GM21423 (cell line): Measurements from ENCODE around the gene FAM229A.
"Not testable (repeated sequence)": the region's sequence is repeated elsewhere in the genome, so short reads cannot be mapped to it uniquely, and the experiment has no call there.

Experiments
- ATAC-seq: cut with Tn5 transposase; IDR thresholded peaks from one replicate; pipeline ENCODE4 v1.9.1; 2021; ENCODE audit warnings: mild to moderate bottlenecking, moderate library complexity; ENCODE audit not compliant: unreplicated experiment

Gene FAM229A

GRCh38 chr1:32362474-32363313 lies at the start of gene FAM229A, which contains the start of gene TSSK3:
Gene FAM229A (minus strand): TSS chr1:32362485. CDS start chr1:32362091, 394 bp downstream.
Gene TSSK3 (plus strand): TSS chr1:32362539. CDS start chr1:32362702, 163 bp downstream.
- no peak for ATAC-seq

- ATAC-seq: no peak
These were observed 49.0 kb upstream of the FAM229A start for GRCh38 chr1:32411261-32411660.

- no peak for ATAC-seq
These were observed 44.4 kb upstream of the FAM229A start for GRCh38 chr1:32406629-32407111.

GRCh38 chr1:32405672-32406467 lies 43.6 kb upstream of the FAM229A start:
- no peak for ATAC-seq

- ATAC-seq: no peak
These were observed 42.7 kb upstream of the FAM229A start for GRCh38 chr1:32404946-32405345.

GRCh38 chr1:32400876-32401631 lies 38.8 kb upstream of the FAM229A start:
- no peak for ATAC-seq

- no peak for ATAC-seq
These were observed 37.6 kb upstream of the FAM229A start for GRCh38 chr1:32399843-32400242.

GRCh38 chr1:32398401-32398800 lies 36.1 kb upstream of the FAM229A start:
- ATAC-seq: no peak

GRCh38 chr1:32396524-32396923 lies 34.2 kb upstream of the FAM229A start:
- not testable (repeated sequence) for ATAC-seq

- no peak for ATAC-seq
These were observed 32.7 kb upstream of the FAM229A start for GRCh38 chr1:32394890-32395432.

GRCh38 chr1:32394141-32394889 lies 32.0 kb upstream of the FAM229A start, which contains the start of gene BSDC1:
Gene BSDC1 (minus strand): TSS chr1:32394441. CDS start chr1:32394414, 27 bp downstream.
- ATAC-seq: peak; percentile 93

- ATAC-seq: peak; percentile 7
These were observed 31.5 kb upstream of the FAM229A start for GRCh38 chr1:32393832-32394140.

GRCh38 chr1:32393136-32393535 lies 30.9 kb upstream of the FAM229A start:
- ATAC-seq: no peak

- ATAC-seq: no peak
These were observed 30.0 kb upstream of the FAM229A start for GRCh38 chr1:32392325-32392724.

- no peak for ATAC-seq
These were observed 28.9 kb upstream of the FAM229A start for GRCh38 chr1:32390904-32391870.

GRCh38 chr1:32388641-32389040 lies 26.4 kb upstream of the FAM229A start:
- ATAC-seq: no peak

GRCh38 chr1:32386676-32387392 lies 24.5 kb upstream of the FAM229A start:
- ATAC-seq: no peak

- no peak for ATAC-seq
These were observed 17.8 kb upstream of the FAM229A start for GRCh38 chr1:32380057-32380456.
